Activated CD8-positive, alpha-beta memory T cell treated with anti-CD3 and anti-CD28 coated beads, Interleukin-2, amount 50 U/mL, for 48 hours (primary cell): ENCODE measurements around the gene F2.
"Not testable (repeated sequence)": the region's sequence is repeated elsewhere in the genome, so short reads cannot be mapped to it uniquely, and the experiment has no call there.

Source experiments
- DNase-seq: peaks from one replicate; pipeline ENCODE4 v3.0.0-alpha.2; 2020

Gene F2

GRCh38 chr11:46719048-46719542 is at the start of gene F2:
Gene F2 (plus strand): TSS chr11:46719213. CDS start chr11:46719236, 23 bp downstream.
- DNase-seq: no peak

DNA sequence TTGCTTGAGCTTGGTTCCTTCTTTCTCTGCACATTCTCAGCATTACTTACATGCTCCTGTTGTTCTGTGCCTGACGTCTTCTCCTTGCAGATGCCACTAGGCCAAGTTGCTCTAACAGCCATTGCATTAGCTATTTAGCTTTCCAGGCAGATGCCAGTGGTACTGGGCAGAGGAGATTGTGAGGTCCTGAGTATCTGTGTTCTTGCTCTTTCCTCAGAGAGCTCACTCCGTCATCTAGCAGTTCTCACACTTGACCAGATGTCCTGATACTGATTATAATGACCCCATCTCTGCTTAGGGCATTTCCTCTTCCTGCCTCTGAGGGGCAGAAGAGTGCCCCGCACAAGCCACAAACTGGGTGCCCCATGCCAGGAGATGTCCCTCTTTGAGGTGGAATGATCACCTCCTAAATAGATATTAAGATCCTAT is 49.3 kb upstream of the F2 start:
- DNase-seq: no peak

DNA sequence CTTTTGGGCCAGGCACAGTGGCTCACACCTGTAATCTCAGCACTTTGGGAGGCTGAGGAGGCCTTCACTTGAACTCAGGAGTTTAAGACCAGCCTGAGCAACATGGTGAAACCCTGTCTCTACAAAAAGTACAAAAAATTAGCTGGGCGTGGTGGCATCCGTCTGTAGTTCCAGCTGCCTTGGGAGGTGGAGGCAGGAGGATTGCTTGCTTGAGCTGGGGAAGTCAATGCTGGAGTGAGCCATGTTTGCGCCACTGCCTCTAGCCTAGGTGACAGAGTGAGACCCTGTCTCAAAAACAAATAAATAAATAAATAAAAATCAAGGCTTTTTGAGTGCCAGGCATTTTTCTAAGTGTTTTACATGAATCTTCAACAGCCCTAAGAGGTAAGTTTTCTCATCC is 48.5 kb upstream of the F2 start:
- not testable (repeated sequence) for DNase-seq

DNA sequence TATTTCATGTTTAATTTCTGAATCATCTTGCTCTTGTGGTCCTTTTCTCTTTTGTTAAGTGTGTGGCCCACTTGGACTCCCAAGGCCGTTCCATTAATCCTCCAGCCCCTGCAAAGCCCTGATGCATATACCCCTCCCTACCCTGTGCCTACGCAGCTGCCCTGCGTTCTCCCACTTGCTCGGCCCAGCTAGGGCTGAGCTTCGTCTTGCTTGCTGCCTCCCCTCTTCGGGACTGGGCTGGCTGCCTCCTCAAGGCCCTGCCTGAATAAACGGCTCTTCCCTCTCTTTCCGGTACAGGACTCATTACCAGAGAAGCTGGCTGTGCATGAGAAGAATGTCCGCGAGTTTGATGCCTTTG is 47.1 kb upstream of the F2 start:
- DNase-seq: no peak

DNA sequence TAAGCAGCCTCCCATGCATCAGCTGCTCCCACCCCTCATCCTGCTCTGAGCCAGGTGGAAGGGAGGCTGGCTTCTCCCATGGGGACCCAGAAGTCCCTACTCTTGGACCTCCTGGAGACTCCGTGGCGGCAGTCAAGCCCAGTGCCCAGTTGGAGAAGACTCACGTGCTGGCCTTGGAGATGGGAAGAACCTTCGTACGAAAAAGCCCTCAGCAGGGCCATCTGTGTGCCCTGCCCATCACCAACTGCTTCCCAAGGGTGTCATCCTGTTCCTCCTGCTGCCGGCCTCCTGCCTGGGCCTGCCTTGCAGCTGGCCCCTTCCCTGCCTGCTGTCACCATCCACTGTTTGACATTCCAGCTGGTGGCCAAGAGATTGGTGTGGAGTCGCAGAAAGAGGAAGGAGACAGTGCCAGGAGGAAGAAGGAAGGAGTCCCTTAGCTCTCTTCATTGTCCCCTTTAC is 46.6 kb upstream of the F2 start:
- no peak for DNase-seq

DNA sequence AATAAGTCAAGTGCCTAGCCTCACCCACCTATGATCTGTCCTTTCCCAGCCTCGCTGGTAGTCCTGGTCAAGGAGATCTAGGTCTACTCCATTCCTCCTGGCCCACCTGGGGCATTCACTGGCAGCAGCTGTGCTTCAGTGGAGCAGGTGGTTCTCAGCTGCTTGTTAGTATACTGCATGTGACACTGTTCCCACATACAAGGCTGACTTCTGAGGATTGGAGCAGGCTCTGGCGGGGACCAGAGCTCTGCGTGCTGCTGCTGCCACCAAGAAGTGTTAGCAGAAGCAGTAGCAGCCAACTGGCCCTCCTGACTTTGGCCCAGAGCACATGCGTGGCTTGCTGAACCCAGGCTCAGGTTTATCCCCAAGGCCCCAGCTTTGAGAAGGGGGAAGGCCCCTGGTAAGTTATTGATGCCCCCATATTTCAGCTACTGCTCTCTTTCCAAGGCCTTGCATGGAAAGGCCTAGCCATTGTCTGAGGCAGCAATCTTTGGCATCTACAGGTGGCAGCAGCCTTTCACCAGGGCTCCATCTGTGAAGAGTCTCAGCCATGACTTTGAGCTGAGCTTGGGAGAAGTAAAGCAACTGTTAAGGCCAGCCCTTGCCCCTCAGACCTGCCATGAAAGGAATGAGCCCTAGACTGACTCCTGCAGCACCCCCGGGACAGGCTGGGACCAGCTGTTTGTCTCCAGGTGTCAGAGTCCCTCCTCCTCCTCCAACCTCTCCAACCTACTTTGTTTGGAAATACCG is 45.1 kb upstream of the F2 start:
- no peak for DNase-seq

DNA sequence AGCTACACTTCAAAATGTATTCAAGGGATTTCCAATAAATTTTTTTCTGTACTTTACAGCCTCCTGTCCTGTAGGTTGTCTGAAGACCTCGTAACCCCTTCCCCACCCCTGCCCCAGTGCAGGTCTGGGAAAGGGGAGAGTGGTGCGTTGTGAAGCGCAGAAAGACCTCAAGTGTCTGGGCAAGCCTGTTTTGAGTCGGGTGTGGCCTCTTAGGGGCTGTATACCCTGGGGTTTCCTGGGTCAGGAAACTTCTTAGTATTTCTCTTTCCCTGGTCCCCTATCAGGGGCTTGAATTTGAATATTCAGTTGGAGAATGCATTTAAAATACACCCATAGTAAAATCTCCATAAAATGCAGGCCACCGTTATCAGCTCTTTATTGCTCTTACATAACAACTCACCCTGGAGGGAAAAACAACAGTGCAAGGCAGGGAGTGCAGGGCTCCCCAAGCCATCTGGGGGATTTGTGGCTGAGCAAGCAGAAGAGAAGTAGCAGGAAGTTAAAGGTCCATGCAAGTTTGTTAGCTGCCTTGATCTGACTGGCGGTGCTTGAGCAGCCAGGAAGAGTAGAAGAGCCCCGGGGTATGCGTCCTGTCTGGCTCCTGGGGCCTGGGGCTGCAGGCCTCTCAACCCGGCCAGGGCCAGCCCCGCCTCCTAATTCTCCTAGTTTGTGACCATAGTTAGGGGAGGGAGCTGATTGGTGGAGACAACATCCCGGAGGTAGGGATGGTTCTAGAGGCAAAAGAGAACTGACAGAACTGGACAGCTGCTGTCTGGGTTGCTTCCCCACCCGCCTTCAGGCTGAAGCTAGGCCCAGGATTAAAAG is 44.3 kb upstream of the F2 start:
- DNase-seq: no peak

- DNase-seq: no peak
These were observed 43.6 kb upstream of the F2 start for GRCh38 chr11:46675288-46675851.

GRCh38 chr11:46675949-46676348 is 43.1 kb upstream of the F2 start:
- DNase-seq: no peak

DNA sequence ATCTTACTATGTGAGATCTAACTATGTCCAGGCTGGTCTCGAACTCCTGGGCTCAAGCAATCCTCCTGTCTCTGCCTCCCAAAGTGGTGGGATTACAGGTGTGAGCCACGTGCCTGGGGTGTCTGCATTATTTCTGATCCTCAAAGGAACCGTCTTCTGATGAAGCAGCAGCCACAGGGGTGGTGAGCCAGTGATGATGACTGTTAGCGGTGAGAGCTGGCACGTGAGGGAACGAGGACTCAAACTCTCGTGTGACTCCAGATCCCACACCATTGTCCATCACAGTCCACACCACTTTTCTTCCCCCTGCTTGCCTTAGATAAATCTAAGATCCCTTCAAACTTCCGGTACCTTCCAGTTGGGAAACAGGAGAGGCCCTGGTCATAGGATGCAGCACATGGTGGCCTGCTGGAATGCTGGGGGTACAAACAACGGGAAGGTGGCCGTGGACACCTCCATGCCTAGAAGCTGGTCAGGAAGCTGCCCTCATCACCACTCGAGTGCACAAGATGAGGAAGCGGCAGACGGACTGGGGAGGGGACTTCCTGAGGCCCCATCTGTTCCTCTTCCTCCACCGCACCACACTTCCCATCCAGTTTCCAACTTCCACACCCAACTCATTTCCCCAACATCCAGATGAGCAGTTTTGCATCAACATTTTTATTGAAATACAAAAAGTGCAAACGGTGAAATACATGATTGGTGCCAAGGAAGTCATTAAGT is 42.4 kb upstream of the F2 start:
- DNase-seq: no peak

DNA sequence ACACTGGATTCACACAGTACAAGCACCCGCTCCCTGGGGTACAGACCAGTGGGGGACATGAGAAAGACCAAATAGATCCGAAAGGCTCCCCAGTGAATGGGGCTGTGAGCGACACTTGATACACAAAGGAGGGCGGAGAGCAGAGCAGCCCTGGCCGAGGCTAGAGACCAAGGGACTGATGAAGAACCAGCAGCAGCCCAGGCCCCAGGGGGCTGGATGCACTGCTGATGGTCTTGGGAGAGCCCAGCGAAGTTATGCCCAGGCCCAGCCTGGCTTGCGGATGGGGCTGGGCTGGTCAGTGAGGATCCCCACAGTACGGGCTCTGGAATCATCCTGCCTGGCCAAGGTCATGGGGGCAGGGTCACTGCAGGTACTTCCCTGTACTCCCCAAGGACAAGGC is 41.8 kb upstream of the F2 start:
- DNase-seq: no peak

- DNase-seq: no peak
These were observed 40.8 kb upstream of the F2 start for GRCh38 chr11:46677991-46678740.

GRCh38 chr11:46678741-46679130 is 40.3 kb upstream of the F2 start:
- DNase-seq: no peak

DNA sequence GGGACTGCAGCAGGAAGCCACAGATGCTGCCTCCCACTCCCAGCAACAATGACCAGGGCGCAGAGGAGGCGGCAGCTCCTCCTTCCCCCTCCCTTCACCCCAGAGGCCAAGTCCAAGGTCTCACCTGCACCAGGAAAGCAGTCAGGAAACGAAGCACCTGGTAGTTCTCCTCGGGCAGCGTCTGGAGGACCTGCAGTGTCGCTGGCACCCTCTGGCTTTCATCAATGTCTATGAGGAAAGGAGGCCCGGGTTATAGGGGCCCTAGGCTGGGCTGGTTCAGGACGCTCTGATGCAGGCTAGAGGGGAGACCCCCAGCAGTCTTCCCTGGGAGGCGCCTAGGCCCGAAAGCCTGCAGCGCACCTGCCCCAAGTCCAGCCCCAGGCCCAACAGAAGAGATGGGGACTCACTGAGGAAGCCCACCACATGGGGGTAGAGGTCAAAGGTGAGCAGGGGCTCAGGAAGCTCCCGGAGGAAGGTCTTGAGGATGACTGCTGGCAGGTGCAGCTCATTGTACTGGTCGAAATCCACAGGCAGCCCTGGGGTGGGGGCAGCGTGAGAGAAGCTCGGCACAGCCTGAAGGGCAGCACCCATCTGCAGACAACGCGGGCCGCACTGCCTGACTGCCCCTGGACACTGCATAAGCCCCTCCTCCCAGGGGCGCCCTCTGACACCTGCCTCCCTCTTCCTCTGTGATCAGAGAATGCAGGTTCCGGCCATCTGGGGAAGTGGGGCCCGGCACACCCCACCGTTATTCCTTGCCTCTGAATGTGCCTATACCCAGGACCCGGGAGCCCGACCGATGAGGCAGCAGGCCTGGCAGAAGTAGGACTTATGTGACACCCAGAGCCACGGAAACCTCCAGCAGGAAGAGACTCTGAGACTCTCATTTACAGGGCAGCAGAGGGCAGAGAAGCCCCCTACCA is 39.5 kb upstream of the F2 start:
- no peak for DNase-seq

GRCh38 chr11:46680164-46680760 is 38.8 kb upstream of the F2 start:
- DNase-seq: no peak

GRCh38 chr11:46680815-46681214 is 38.2 kb upstream of the F2 start:
- no peak for DNase-seq

GRCh38 chr11:46681814-46682213 is 37.2 kb upstream of the F2 start:
- DNase-seq: no peak

- no peak for DNase-seq
These were observed 36.0 kb upstream of the F2 start for GRCh38 chr11:46682773-46683752.

GRCh38 chr11:46684367-46684766 is 34.6 kb upstream of the F2 start:
- no peak for DNase-seq
